ENCODE results near the gene MS4A8.

MS4A8 gene

GRCh38 chr11:60720460-60720859, 21.0 kb downstream of the MS4A8 start:
- no peak for TF ChIP-seq REST (IDR thresholded peaks at IDR 0.05; ENCODE audit: insufficient replicate concordance, low read depth)
- no peak for TF ChIP-seq POLR2AphosphoS5 (IDR thresholded peaks at IDR 0.05; ENCODE audit: low read depth)
- TF ChIP-seq SPI1 (IDR thresholded peaks at IDR 0.05; ENCODE audit: borderline replicate concordance, low read depth) = no peak
- no peak for TF ChIP-seq GABPA (IDR thresholded peaks at IDR 0.05; ENCODE audit: low read depth)
- no peak for TF ChIP-seq CTCF (IDR thresholded peaks at IDR 0.05; ENCODE audit: insufficient read depth, low read length)
- no peak for DNase-seq (ENCODE audit: low read depth in 1 of 2, low spot score in 1 of 2)
- Histone ChIP-seq H3K27ac (replicated peaks) (no peak overlapping the region), H3K4me3 (replicated peaks; ENCODE audit: insufficient read depth, low read length) (no peak overlapping the region), H3K27me3 (ENCODE audit: insufficient read depth, poor library complexity, severe bottlenecking) (peaks cover 2% of the 10 kb centered on the region)

GRCh38 chr11:60724420-60724819, 25.0 kb downstream of the MS4A8 start, which contains the start of gene MS4A18:
MS4A18 (plus strand) TSS chr11:60724720.
- no peak for DNase-seq (ENCODE audit: low read depth in 1 of 2, low spot score in 1 of 2)
- no peak within 1 kb of the TSS for H3K27ac ChIP-seq (replicated peaks)
- no peak within 1 kb of the TSS for H3K4me3 ChIP-seq (replicated peaks; ENCODE audit: insufficient read depth, low read length)
- H3K27me3 ChIP-seq (ENCODE audit: insufficient read depth, poor library complexity, severe bottlenecking) = no peaks in the 10 kb centered on the region
- TF ChIP-seq POLR2AphosphoS5 (IDR thresholded peaks at IDR 0.05; ENCODE audit: low read depth) (no peak), GABPA (IDR thresholded peaks at IDR 0.05; ENCODE audit: low read depth) (no peak), SPI1 (IDR thresholded peaks at IDR 0.05; ENCODE audit: borderline replicate concordance, low read depth) (no peak), CTCF (IDR thresholded peaks at IDR 0.05; ENCODE audit: insufficient read depth, low read length) (no peak), REST (IDR thresholded peaks at IDR 0.05; ENCODE audit: insufficient replicate concordance, low read depth) (no peak)

GRCh38 chr11:60725592-60725991, 26.2 kb downstream of the MS4A8 start:
- TF ChIP-seq SPI1 (IDR thresholded peaks at IDR 0.05; ENCODE audit: borderline replicate concordance, low read depth) (no peak), CTCF (IDR thresholded peaks at IDR 0.05; ENCODE audit: insufficient read depth, low read length) (no peak), POLR2AphosphoS5 (IDR thresholded peaks at IDR 0.05; ENCODE audit: low read depth) (no peak), REST (IDR thresholded peaks at IDR 0.05; ENCODE audit: insufficient replicate concordance, low read depth) (no peak), GABPA (IDR thresholded peaks at IDR 0.05; ENCODE audit: low read depth) (no peak)
- no peak overlapping the region for H3K4me3 ChIP-seq (replicated peaks; ENCODE audit: insufficient read depth, low read length)
- no peak overlapping the region for H3K27ac ChIP-seq (replicated peaks)
- H3K27me3 ChIP-seq (ENCODE audit: insufficient read depth, poor library complexity, severe bottlenecking) = no peaks in the 10 kb centered on the region
- DNase-seq (ENCODE audit: low read depth in 1 of 2, low spot score in 1 of 2) = no peak

All from HL-60 (cell line).